HFFc6 (cell line): ENCODE data around the gene ACAD11. TPM values are rescaled to one million over a fixed set of nuclear protein-coding genes. Genes with fewer than 3 reads are reported as not detected.
A peak's percentile ranks its signal among the peaks of the same experiment; 100 is the strongest.
"Not testable (repeated sequence)": the region's sequence is repeated elsewhere in the genome, so short reads cannot be mapped to it uniquely, and the experiment has no call there.

Experiments
- DNase-seq: peaks from one replicate; pipeline ENCODE4 v3.0.0-alpha.2; 2018
- H3K27ac Mint-ChIP-seq: 2 replicates; pipeline ENCODE4 v1.8.0; 2020; ENCODE audit warnings: mild to moderate bottlenecking, mixed read lengths
- H3K27me3 Mint-ChIP-seq: 2 replicates; pipeline ENCODE4 v1.8.0; 2021; ENCODE audit warnings: mild to moderate bottlenecking, moderate library complexity, mixed read lengths; ENCODE audit not compliant: insufficient read depth
- H3K36me3 Mint-ChIP-seq: 2 replicates; pipeline ENCODE4 v1.8.0; 2021; ENCODE audit warnings: low read depth, mixed read lengths
- H3K4me1 Mint-ChIP-seq: 2 replicates; pipeline ENCODE4 v1.8.0; 2020; ENCODE audit warnings: low read depth, mixed read lengths
- H3K4me3 Mint-ChIP-seq: 2 replicates; pipeline ENCODE4 v1.8.0; 2020; ENCODE audit warnings: mild to moderate bottlenecking, moderate library complexity, mixed read lengths
- H3K9me3 Mint-ChIP-seq: 2 replicates; pipeline ENCODE4 v1.8.0; 2020; ENCODE audit warnings: mild to moderate bottlenecking, mixed read lengths
- CTCF ChIP-seq: fragments of 200-600 bp; sonication (generic); IDR thresholded peaks from 2 replicates; pipeline ENCODE4 v1.5.0; 2021; ENCODE audit warnings: antibody characterized with exemption, mild to moderate bottlenecking
- total RNA-seq, 6 experiments: library from RNA; stranded (reverse); fragmentation: NEBNext Ultra II Directional; extraction: Animal tissue kit (Norgen Biotek cat#: 25700); gene quantifications; 2 replicates in 1 of 6; 3 replicates in 5 of 6; pipeline ENCODE4 v1.2.3, GENCODE V29; 2021

The ACAD11 gene
- total RNA-seq, 6 experiments from 2014 or later = 13.3 to 18.5 (median 13.8) TPM

GRCh38 chr3:132622761-132623160, 36.8 kb downstream of the ACAD11 start:
- no peaks in the 10 kb centered on the region for H3K27me3 Mint-ChIP-seq
- peaks cover 43% of the 10 kb centered on the region for H3K36me3 Mint-ChIP-seq
- no peak for TF ChIP-seq CTCF
- H3K4me3 Mint-ChIP-seq = no peak overlapping the region
- no peak overlapping the region for H3K27ac Mint-ChIP-seq
- peaks cover 59% of the 10 kb centered on the region for H3K4me1 Mint-ChIP-seq
- no peak for DNase-seq
- peaks cover 9% of the 10 kb centered on the region for H3K9me3 Mint-ChIP-seq

GRCh38 chr3:132622148-132622547, 37.5 kb downstream of the ACAD11 start:
- Mint-ChIP-seq H3K27me3 (no peaks in the 10 kb centered on the region), H3K9me3 (peaks cover 9% of the 10 kb centered on the region), H3K4me1 (peaks cover 59% of the 10 kb centered on the region), H3K36me3 (peaks cover 46% of the 10 kb centered on the region), H3K4me3 (no peak overlapping the region), H3K27ac (peak overlapping the region; percentile 45; the same call in 1 of the 2 replicates)
- no peak for DNase-seq
- TF ChIP-seq CTCF = no peak

DNA sequence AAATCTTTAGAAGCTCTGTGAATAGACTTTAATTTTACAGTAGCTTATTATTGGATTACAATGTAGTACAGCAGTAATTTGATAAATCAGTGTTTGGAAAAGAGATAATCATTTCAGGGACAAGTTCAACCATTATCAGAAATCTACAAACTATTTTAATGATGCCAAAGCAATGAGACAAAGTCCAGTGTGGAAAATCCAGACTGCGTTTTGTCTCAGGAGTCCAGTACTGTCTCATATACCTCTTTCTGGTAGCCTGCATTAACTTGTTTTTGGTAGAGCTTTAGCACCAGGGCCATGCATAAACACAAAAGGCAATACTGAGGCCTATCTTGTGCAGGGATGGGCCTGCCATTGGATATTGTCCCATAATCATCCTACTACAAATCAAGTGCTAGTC, 42.8 kb downstream of the ACAD11 start:
- TF ChIP-seq CTCF = no peak
- Mint-ChIP-seq H3K36me3 (peaks cover 49% of the 10 kb centered on the region), H3K27ac (no peak overlapping the region), H3K9me3 (peaks cover 21% of the 10 kb centered on the region), H3K4me3 (no peak overlapping the region), H3K4me1 (peaks cover 28% of the 10 kb centered on the region), H3K27me3 (no peaks in the 10 kb centered on the region)
- DNase-seq = no peak

GRCh38 chr3:132615881-132616280, 43.7 kb downstream of the ACAD11 start:
- DNase-seq = peak; percentile 34
- Mint-ChIP-seq H3K27me3 (no peaks in the 10 kb centered on the region; the same call in 1 of the 2 replicates), H3K9me3 (peaks cover 20% of the 10 kb centered on the region), H3K36me3 (peaks cover 42% of the 10 kb centered on the region), H3K4me3 (no peak overlapping the region), H3K4me1 (peaks cover 20% of the 10 kb centered on the region), H3K27ac (no peak overlapping the region)
- no peak for TF ChIP-seq CTCF

GRCh38 chr3:132615301-132615700, 44.3 kb downstream of the ACAD11 start:
- H3K36me3 Mint-ChIP-seq = peaks cover 41% of the 10 kb centered on the region
- H3K27ac Mint-ChIP-seq, DNase-seq, H3K27me3 Mint-ChIP-seq, H3K4me3 Mint-ChIP-seq: not testable (repeated sequence)
- peaks cover 15% of the 10 kb centered on the region for H3K9me3 Mint-ChIP-seq
- H3K4me1 Mint-ChIP-seq = peaks cover 14% of the 10 kb centered on the region

DNA sequence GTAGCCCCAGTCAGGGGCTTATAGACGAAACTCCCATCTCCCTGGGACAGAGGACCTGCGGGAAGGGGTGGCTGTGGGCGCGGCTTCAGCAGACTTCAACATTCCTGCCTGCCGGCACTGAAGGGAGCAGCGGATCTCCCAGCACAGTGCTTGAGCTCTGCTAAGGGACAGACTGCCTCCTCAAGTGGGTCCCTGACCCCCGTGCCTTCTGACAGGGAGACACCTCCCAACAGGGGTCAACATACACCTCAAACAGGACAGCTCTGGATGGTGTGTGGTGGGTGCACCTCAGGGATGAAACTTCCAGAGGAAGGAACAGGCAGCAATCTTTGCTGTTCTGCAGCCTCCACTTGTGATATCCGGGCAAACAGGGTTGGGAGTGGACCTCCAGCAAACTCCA, 53.0 kb downstream of the ACAD11 start:
- DNase-seq, H3K27me3 Mint-ChIP-seq: not testable (repeated sequence)
- H3K27ac Mint-ChIP-seq = peak overlapping the region; percentile 91
- peaks cover 48% of the 10 kb centered on the region for H3K4me1 Mint-ChIP-seq
- peak overlapping the region; percentile 68 for H3K4me3 Mint-ChIP-seq
- H3K9me3 Mint-ChIP-seq = peaks cover 18% of the 10 kb centered on the region
- peaks cover 51% of the 10 kb centered on the region for H3K36me3 Mint-ChIP-seq

GRCh38 chr3:132606085-132606484, 53.5 kb downstream of the ACAD11 start:
- H3K36me3 Mint-ChIP-seq = peaks cover 51% of the 10 kb centered on the region
- H3K4me1 Mint-ChIP-seq = peaks cover 48% of the 10 kb centered on the region
- peaks cover 15% of the 10 kb centered on the region for H3K9me3 Mint-ChIP-seq
- H3K27ac Mint-ChIP-seq = peak overlapping the region; percentile 91
- H3K27me3 Mint-ChIP-seq = peaks cover 3% of the 10 kb centered on the region
- no peak for TF ChIP-seq CTCF
- peak overlapping the region; percentile 68 for H3K4me3 Mint-ChIP-seq
- DNase-seq = peak; percentile 41
